Ecto neural progenitor cell (in vitro differentiated cells): ENCODE measurements around the gene BTNL9.
A peak's percentile ranks its signal among the peaks of the same experiment; 100 is the strongest.
"Not testable (repeated sequence)": the region's sequence is repeated elsewhere in the genome, so short reads cannot be mapped to it uniquely, and the experiment has no call there.

ENCODE experiments used
- DNase-seq: peaks from one replicate; pipeline ENCODE4 v3.0.0-alpha.2; 2018; ENCODE audit warnings: low spot score

BTNL9 gene

GRCh38 chr5:181061645-181062044 lies 21.6 kb downstream of the BTNL9 start:
- DNase-seq = no peak

- DNase-seq = no peak
These were observed 22.6 kb downstream of the BTNL9 start for GRCh38 chr5:181062631-181063030.

DNA sequence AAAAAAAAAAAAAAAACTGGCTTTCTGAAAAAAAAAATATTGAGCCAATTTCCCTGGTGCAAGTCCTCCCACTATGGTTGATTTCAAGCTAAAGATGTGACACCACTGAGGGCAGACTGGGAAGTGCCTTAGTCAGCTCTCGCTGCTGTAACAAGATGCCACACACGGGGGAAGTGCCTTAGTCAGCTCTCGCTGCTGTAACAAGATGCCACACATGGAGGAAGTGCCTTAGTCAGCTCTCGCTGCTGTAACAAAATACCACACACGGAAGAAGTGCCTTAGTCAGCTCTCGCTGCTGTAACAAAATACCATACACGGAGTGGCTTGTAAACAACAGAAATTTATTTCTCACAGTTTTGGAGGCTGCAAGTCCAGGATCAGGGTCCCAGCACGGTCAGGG lies 23.4 kb downstream of the BTNL9 start:
- DNase-seq = no peak

DNA sequence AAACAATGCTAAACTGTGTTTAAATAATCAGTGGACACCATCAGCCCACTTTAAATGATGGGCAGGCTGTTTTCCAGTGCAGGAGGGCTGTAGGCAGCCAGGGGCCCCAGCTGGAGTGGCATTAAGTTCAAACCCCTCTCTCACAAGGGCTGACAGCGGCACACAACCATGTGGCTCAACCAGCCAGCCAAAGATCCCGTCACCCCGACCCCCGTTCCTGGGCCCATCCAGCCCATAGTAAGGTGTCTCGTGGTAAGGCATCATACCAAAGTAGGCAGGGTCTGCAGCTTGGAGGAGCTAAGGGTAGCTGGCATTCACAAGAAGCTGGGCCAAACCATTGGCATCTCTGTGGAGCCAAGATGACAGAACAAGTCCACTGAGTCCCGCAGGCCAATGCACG lies 24.9 kb downstream of the BTNL9 start:
- DNase-seq = no peak

- DNase-seq = no peak
These were observed 29.9 kb downstream of the BTNL9 start for GRCh38 chr5:181069767-181070491.

DNA sequence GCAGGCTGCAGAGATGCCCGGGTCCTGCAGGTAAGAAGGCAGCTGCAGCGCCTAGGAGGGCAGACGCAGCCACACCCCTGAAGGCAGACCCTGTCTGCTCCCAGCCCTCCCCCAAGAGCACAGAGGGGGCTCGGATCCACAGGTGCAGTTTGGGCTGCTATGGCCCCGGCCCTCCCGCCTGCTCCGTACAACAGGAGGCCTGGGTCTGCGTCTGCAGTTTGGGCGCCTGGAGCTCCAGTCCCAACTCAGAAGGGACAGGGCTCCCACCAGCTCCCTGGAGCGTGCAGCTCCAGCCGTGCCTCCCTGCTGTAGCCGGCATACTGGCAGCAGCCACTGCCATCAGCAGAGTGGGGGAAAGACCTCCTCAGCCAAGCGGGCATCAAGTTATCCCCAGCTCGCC lies 30.5 kb downstream of the BTNL9 start:
- DNase-seq = no peak

- no peak for DNase-seq
These were observed 31.2 kb downstream of the BTNL9 start for GRCh38 chr5:181071257-181071656.

DNA sequence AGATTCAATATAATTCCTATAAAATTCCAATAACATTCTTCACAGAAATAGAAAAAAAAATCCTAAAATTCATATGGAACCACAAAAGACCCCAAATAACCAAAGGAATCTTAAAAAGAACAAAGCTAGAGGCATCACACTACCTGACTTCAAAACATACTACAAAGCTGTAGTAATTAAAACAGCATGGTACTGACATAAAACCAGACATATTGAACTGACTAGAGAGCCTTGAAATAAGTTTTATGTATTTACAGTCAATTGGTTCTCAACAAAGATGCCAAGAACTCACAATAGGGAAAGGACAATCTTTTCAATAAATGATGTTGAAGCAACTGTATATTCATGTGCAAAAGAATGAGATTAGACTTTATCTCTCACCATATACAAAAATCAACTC lies 36.9 kb downstream of the BTNL9 start:
- no peak for DNase-seq

- no peak for DNase-seq
These were observed 41.9 kb downstream of the BTNL9 start for GRCh38 chr5:181081989-181082388.

- no peak for DNase-seq
These were observed 44.6 kb downstream of the BTNL9 start for GRCh38 chr5:181084621-181085195.

GRCh38 chr5:181086026-181086883 lies 46.2 kb downstream of the BTNL9 start:
- no peak for DNase-seq

DNA sequence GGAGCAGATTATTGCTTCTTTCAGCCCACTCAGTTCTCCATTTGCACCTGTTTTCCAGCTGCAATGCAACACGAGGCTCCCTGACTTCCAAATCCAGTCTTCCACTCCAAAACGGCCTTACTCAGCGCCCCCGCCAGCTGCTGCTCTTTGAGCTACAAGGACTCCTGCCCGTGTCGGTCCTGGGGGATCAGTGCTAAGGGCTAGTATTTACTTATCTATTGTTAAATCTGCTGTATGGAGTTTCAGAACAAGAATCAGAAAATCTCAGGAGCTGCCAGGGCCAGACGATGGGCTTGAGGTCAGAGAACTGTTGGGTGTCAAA lies 46.8 kb downstream of the BTNL9 start:
- DNase-seq = no peak

DNA sequence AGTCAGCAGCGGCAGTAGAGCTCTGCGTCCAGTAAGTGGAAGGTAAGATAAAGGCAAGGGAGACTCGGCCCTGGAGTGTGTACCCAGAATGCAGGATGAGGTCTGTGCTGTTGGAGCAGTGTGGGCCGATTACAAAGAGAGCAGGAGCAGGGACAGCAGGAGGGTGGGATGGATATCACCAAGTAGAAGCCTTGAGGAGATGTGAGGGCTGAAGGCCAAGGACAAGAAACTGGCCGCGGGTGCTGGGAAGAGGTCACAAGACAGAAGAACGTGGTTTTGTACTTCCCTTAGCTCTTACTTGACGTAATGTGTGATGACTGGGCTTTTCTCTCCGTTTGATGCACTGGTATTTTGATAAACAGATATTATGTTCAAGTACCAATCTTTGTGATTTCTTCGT lies 47.2 kb downstream of the BTNL9 start:
- DNase-seq = no peak

- peak; percentile 56 for DNase-seq
These were observed 48.2 kb downstream of the BTNL9 start for GRCh38 chr5:181088289-181088688.

DNA sequence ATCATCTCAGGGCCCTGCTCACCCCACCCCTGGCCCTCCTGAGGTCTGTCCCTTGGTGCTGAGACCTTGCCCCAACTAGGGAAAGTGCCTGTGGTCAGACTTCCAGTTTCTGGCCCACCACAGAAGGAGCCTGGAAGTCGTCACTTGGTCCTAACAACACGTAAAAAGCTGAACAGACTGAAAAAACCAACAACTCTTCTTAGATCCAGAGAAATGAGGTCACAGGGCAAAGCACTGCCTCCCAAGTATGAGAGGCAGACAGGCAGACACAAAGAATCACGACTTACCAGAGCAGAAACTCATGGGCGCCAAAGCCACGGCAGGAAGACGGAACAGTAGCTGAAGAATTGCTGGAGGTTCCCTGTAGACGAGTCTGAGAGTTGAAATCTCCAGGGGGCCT lies 52.4 kb downstream of the BTNL9 start:
- no peak for DNase-seq

GRCh38 chr5:181095162-181095561 lies 55.1 kb downstream of the BTNL9 start:
- not testable (repeated sequence) for DNase-seq

DNA sequence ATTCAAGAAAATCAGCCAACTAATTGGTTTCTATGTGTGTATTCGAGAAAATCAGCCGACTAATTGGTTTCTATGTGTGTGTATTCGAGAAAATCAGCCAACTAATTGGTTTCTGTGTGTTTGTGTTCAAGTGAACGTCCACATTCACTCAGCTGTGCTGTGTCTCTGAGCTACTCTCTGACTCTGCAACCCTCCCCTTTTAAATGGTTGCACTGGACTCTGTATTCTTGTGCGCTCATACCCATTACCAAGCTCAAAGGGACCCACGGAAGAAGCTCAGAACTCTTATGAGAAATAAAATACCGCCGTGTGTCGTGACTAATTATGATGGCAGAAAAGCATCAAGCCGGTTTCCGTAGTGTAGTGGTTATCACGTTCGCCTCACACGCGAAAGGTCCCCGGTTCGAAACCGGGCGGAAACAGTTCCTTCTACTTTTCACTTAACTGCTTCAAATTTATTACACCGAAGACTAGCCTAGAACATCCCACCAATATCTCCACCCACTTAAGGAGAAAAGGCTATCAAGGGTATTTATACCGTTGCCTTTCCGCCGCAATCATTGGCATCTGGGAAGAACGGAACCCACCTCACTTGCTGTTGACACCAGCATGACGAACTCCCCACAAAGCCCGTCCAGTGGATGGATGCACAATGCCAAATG lies 56.8 kb downstream of the BTNL9 start:
- DNase-seq = not testable (repeated sequence)

DNA sequence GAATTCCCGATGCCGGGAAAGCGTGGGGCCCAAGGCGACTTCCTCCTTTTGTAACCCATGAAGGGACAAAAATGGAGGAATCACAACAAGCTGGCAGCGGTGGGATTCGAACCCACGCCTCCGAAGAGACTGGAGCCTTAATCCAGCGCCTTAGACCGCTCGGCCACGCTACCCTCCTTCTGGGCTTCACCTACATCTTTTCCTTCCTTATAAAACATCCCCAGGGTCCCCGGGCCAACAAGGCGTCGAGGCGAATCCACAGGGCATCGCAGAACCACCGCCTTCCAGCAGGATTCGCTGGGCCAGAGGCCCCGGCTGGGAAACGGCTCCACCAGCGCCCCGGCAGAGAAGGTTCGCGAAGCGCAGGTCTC lies 57.3 kb downstream of the BTNL9 start:
- DNase-seq = not testable (repeated sequence)

DNA sequence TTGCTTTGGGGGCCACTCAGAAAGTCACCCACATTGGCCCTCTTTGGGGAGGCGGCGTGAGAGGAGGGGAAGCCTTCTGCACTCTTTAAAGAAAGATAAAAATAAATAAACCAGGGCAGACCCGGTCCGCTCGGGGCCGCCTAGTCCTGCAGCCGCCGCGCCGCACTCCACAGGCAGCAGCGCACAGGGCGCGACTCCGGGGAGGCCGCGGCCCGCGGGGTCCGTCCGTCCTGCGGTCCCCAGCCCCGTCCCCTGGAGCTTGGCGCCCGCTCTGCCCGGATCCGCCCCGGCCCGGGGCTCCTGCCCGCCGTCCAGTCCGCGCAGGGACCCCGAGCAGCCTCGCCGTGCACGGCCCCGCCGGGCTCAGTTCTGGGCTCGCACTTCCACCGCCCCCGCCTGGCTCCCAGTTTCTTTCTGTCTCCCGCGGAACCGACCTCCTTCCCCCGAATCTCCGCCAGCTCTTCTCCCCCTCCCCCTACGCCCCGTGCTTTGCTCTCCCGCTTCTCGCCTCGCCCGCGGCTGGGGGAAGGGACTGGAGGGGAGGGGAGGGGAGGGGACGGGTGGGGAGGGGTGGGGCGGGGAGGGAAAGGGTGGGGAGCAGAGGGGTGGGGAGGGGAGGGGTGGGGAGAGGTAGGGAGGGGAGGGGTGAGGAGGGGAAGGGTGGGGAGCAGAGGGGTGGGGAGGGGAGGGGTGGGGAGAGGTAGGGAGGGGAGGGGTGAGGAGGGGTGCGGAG lies 57.9 kb downstream of the BTNL9 start:
- not testable (repeated sequence) for DNase-seq

GRCh38 chr5:181098762-181099601 lies 58.9 kb downstream of the BTNL9 start:
- DNase-seq = no peak

DNA sequence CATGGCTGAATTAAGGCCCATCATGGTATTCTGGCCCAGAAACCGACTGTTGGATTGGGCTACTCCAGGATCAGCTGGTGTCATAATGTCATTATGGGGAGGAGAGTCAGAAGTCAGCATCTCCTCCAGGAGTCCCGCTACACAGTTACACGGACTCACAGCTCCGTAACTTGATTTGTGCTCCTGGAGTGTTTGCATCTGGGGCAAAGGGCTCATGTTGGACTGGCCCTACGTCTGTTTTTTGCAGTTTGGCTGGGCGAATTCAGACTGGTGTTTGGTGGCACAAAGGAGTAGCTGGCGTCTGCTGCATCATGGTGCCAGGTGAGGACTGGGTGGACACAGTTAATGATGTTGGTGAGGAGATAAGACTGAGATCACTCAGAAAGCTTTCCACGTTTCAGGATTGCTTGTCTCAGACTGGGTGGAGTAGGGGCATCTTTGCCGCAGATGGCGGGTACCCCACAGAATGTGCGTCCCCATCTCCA lies 59.6 kb downstream of the BTNL9 start:
- no peak for DNase-seq
